ENCODE results near the gene TCP11X2. TPM values are rescaled to one million over a fixed set of nuclear protein-coding genes. Genes with fewer than 3 reads are reported as not detected.
"Not testable (repeated sequence)": the region's sequence is repeated elsewhere in the genome, so short reads cannot be mapped to it uniquely, and the experiment has no call there.

The TCP11X2 gene
- total RNA-seq, 1 donor from 2014 or later: not detected

DNA sequence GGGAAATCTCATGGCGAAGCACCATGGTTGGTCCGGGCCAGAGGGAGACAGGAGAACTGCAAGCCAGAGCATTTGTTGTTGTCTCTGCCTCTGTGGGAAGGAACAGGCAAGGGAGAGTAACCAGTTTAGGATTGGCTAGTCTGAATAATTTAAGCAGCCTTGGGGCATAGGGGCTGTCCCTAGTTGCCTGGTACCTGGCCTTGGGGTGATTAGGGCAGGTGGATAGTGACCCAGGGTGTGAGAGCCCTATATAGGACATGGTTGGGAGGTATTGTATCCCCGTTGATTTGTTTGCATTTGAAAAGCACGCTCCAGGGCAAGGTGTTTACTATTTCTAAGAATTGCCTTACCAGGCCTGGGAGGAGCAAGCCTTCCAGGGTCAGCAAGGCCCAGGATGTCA, 57.1 kb downstream of the TCP11X2 start:
- H3K4me3 ChIP-seq (ENCODE audit: low read length in 3 of 3); H3K9me3 ChIP-seq (ENCODE audit: control insufficient read depth in 3 of 3, low read length in 3 of 3); H3K9ac ChIP-seq (ENCODE audit: low read depth in 1 of 3, low read length in 3 of 3); H3K36me3 ChIP-seq (ENCODE audit: control insufficient read depth in 3 of 3, insufficient read depth in 3 of 3, low read length in 3 of 3); H3K27me3 ChIP-seq (ENCODE audit: control insufficient read depth in 3 of 3, insufficient read depth in 3 of 3, low read length in 3 of 3); H3K4me1 ChIP-seq (ENCODE audit: control insufficient read depth in 3 of 3, insufficient read depth in 3 of 3, low read length in 3 of 3); H3K27ac ChIP-seq (ENCODE audit: low read depth, low read length): not testable (repeated sequence)

Other genes with a start within 250 kb of the TCP11X2 start
- not detected for gene NXF2, start 224.6 kb downstream of the TCP11X2 start, total RNA-seq
- gene NXF2B, start 31.8 kb downstream of the TCP11X2 start, total RNA-seq: not detected
- gene TMSB15A, start 44.9 kb upstream of the TCP11X2 start, total RNA-seq: 6.3 TPM
- 8.4 TPM for gene ARMCX5, start 127.7 kb upstream of the TCP11X2 start, total RNA-seq
- gene GPRASP1, start 179.7 kb upstream of the TCP11X2 start, total RNA-seq: 8.9 TPM
- gene GPRASP2, start 240.6 kb upstream of the TCP11X2 start, total RNA-seq: 28.2 TPM
- 6.3 TPM for gene GPRASP3, start 248.9 kb upstream of the TCP11X2 start, total RNA-seq